Endothelial cell of umbilical vein (primary cell): ENCODE results near the gene AKNAD1. TPM values are rescaled to one million over a fixed set of nuclear protein-coding genes. Genes with fewer than 3 reads are reported as not detected.

Experiments
- BruUV-seq: library from RNA; stranded (reverse); fragments of 400-500 nt; replicated peaks from 2 replicates; lab custom pipeline; 2021; lab: Mats Ljungman, UMichigan
- CTCF ChIA-PET: fragments of 300-600, 350-600 bp; sonication (Branson Sonifier 250); formaldehyde crosslinking; loops from one replicate; lab custom pipeline; 2021; ENCODE audit warnings: antibody characterized with exemption, inconsistent platforms; lab: Charles Lee
- POLR2A ChIA-PET: fragments of 300-600, 350-600 bp; sonication (Branson Sonifier 250); formaldehyde crosslinking; loops from one replicate; lab custom pipeline; 2021; ENCODE audit warnings: antibody characterized with exemption, inconsistent platforms; lab: Charles Lee
- DNase-seq: peaks from one replicate; pipeline ENCODE4 v3.0.0-alpha.2; 2011; ENCODE audit warnings: low read depth, low spot score
- FAIRE-seq: peaks from 2 replicates; lab custom pipeline; 2011; peaks lifted over from hg19 to GRCh38; lab: Jason Lieb, UNC
- H2AFZ ChIP-seq: 2 replicates; pipeline ENCODE4 v1.6.0; 2012; ENCODE audit warnings: low read depth, low read length, control low read depth, inconsistent platforms
- H3K27ac ChIP-seq: 2 replicates; pipeline ENCODE4 v1.5.1; 2011; ENCODE audit warnings: low read depth, mild to moderate bottlenecking, control low read depth, low read length, moderate library complexity; ENCODE audit not compliant: insufficient read depth
- H3K27me3 ChIP-seq, 2 experiments: 2 replicates each; pipeline versions ENCODE4 v1.6.0 to v1.6.1; 2011; ENCODE audit warnings: low read length in 2 of 2, mixed read lengths in 1 of 2; ENCODE audit not compliant: control insufficient read depth in 2 of 2, insufficient read depth in 2 of 2
- H3K36me3 ChIP-seq, 2 experiments: 2 replicates in 1 of 2; 3 replicates in 1 of 2; pipeline ENCODE4 v1.5.1; 2011; ENCODE audit warnings: low read length in 2 of 2, mild to moderate bottlenecking in 1 of 2, moderate library complexity in 1 of 2; ENCODE audit not compliant: control insufficient read depth in 2 of 2, insufficient read depth in 2 of 2; ENCODE audit errors: extremely low read depth in 1 of 2
- H3K4me1 ChIP-seq: 3 replicates; pipeline ENCODE4 v1.5.1; 2011; ENCODE audit warnings: mild to moderate bottlenecking, low read length; ENCODE audit not compliant: control insufficient read depth, insufficient read depth; ENCODE audit errors: extremely low read depth
- H3K4me2 ChIP-seq: 2 replicates; pipeline ENCODE4 v1.6.1; 2011; ENCODE audit warnings: low read length, control low read depth, mixed read lengths; ENCODE audit not compliant: insufficient read depth
- H3K4me3 ChIP-seq, 3 experiments: fragments of 200-600 bp in 1 of 3; sonication (generic), shearing (Covaris generic) in 1 of 3; replicated peaks in 1 of 3; 2 replicates each; pipeline ENCODE4 v1.5.1; 2011 to 2016; ENCODE audit warnings: control low read depth in 3 of 3, low read length in 3 of 3, mild to moderate bottlenecking in 2 of 3, inconsistent platforms in 1 of 3, low read depth in 1 of 3, moderate library complexity in 1 of 3; ENCODE audit not compliant: insufficient read depth in 1 of 3
- H3K79me2 ChIP-seq: 2 replicates; pipeline ENCODE4 v1.6.0; 2012; ENCODE audit warnings: low read length, inconsistent platforms; ENCODE audit not compliant: control insufficient read depth, insufficient read depth
- H3K9ac ChIP-seq: replicated peaks from 2 replicates; pipeline ENCODE3; 2011; ENCODE audit warnings: low read length, control low read depth; ENCODE audit not compliant: insufficient read depth; ENCODE audit errors: extremely low read depth
- H3K9me1 ChIP-seq: replicated peaks from 3 replicates; pipeline ENCODE4 v1.6.0; 2011; ENCODE audit warnings: mild to moderate bottlenecking, low read length; ENCODE audit not compliant: control insufficient read depth, insufficient read depth; ENCODE audit errors: extremely low read depth
- H3K9me3 ChIP-seq: replicated peaks from 2 replicates; pipeline ENCODE4 v1.5.1; 2012; ENCODE audit warnings: low read length, inconsistent platforms; ENCODE audit not compliant: control insufficient read depth, insufficient read depth
- H4K20me1 ChIP-seq: replicated peaks from 2 replicates; pipeline ENCODE3; 2011; ENCODE audit warnings: mild to moderate bottlenecking, low read length; ENCODE audit not compliant: control insufficient read depth, insufficient read depth; ENCODE audit errors: extremely low read depth
- CTCF ChIP-seq, 2 donors: IDR thresholded peaks; 1 replicate in 1 of 2; 2 replicates in 1 of 2; pipeline ENCODE4 v1.5.1; 2011; ENCODE audit warnings: low read length in 2 of 2, mild to moderate bottlenecking in 2 of 2, moderate library complexity in 2 of 2, control low read depth in 1 of 2, inconsistent platforms in 1 of 2, low read depth in 1 of 2; ENCODE audit not compliant: insufficient read depth in 1 of 2; ENCODE audit errors: extremely low read depth in 1 of 2
- EZH2 ChIP-seq: IDR thresholded peaks from 2 replicates; pipeline ENCODE4 v1.6.1; 2012; ENCODE audit warnings: borderline replicate concordance, low read depth, mild to moderate bottlenecking, moderate library complexity, low read length, inconsistent platforms; ENCODE audit not compliant: severe bottlenecking
- FOS ChIP-seq: IDR thresholded peaks from 2 replicates; pipeline ENCODE4 v1.6.1; 2011; ENCODE audit warnings: mild to moderate bottlenecking, low read length, moderate library complexity, borderline replicate concordance; ENCODE audit not compliant: insufficient read depth
- GATA2 ChIP-seq: IDR thresholded peaks from 2 replicates; pipeline ENCODE4 v1.7.0; 2011; ENCODE audit warnings: low read depth, mild to moderate bottlenecking, moderate library complexity, mixed read lengths, low read length; ENCODE audit not compliant: insufficient read length, insufficient read depth
- JUN ChIP-seq: IDR thresholded peaks from 2 replicates; pipeline ENCODE4 v1.6.1; 2011; ENCODE audit warnings: borderline replicate concordance, low read depth; ENCODE audit not compliant: insufficient read length, insufficient read depth
- MAX ChIP-seq: IDR thresholded peaks from 2 replicates; pipeline ENCODE4 v1.6.1; 2011; ENCODE audit not compliant: insufficient read depth, insufficient read length
- MYC ChIP-seq: IDR thresholded peaks from one replicate; pipeline ENCODE4 v1.6.1; 2011; ENCODE audit warnings: mild to moderate bottlenecking, low read depth, low read length
- POLR2A ChIP-seq: IDR thresholded peaks from 2 replicates; pipeline ENCODE4 v1.6.1; 2012; ENCODE audit warnings: low read depth, mild to moderate bottlenecking, control low read depth, low read length
- POLR2AphosphoS5 ChIP-seq: IDR thresholded peaks from 2 replicates; pipeline ENCODE4 v1.6.1; 2012; ENCODE audit warnings: low read depth, mild to moderate bottlenecking, control low read depth, low read length, moderate library complexity; ENCODE audit not compliant: insufficient read depth
- dilution Hi-C: fragments of 300-500 bp; cut with MboI; formaldehyde crosslinking; loops from one replicate; pipeline ENCODE4 v1.15.0; 2019; ENCODE audit warnings: low sequenced_read_pairs; ENCODE audit not compliant: extremely low pct_ligation_motif_present
- intact Hi-C: fragments of 100-400 bp; cut with micrococcal nuclease; formaldehyde crosslinking; loops from one replicate; pipeline ENCODE4 v1.10.0; 2022
- polyA plus RNA-seq, 4 experiments: library from polyadenylated mRNA; depleted of rRNA in 3 of 4; stranded (reverse) in 3 of 4; unstranded in 1 of 4; fragments of >200 nt; gene quantifications; 2 replicates each; pipeline versions ENCODE4 v1.2.1 to v1.2.3, GENCODE V29; 2011 to 2012; ENCODE audit warnings: missing spikeins in 1 of 4
- total RNA-seq: library from RNA; stranded (reverse); gene quantifications from 2 replicates; pipeline ENCODE4 v1.2.3, GENCODE V29; 2021

Gene AKNAD1
- total and polyA plus RNA-seq, 2 donors (not counting 3 experiments of a cell fraction or from before 2014, with no cell fraction given): not detected

GRCh38 chr1:108871050-108871724 lies 14.3 kb upstream of the AKNAD1 start:
- Histone ChIP-seq H3K27ac (no peak overlapping the region), H3K9ac (no peak overlapping the region), H3K9me1 (no peaks in the 10 kb centered on the region), H3K36me3 (no peaks in the 10 kb centered on the region), H3K79me2 (no peaks in the 10 kb centered on the region), H4K20me1 (no peaks in the 10 kb centered on the region), H3K4me1 (no peaks in the 10 kb centered on the region), H3K4me3 (no peak overlapping the region), H3K4me2 (no peak overlapping the region), H2AFZ (no peak overlapping the region), H3K27me3 (peaks cover 8 to 11% of the 10 kb centered on the region in 2 experiments), H3K9me3 (no peaks in the 10 kb centered on the region)
- POLR2A ChIA-PET: no interaction called here
- TF ChIP-seq MAX: no peak
- TF ChIP-seq MYC: no peak
- TF ChIP-seq JUN: no peak
- no peak for TF ChIP-seq FOS
- TF ChIP-seq CTCF (IDR thresholded peaks at IDR 0.05; ENCODE audit: extremely low read depth in 1 of 2, insufficient read depth in 1 of 2, low read depth in 1 of 2, low read length in 2 of 2): no peak
- TF ChIP-seq GATA2: no peak
- no peak for TF ChIP-seq POLR2AphosphoS5
- no peak for TF ChIP-seq POLR2A
- no peak for TF ChIP-seq EZH2
- no peak for DNase-seq
- dilution Hi-C loops: no loop called here
- intact Hi-C loops: no loop called here
- no peak for FAIRE-seq
- CTCF ChIA-PET: interaction anchor here (1.1 to 2.0 kb wide), 4 partner anchors 10 to 26 kb away, joined by 3 to 6 read pairs (median 4); no protein-coding TSS in a partner anchor
- no TSS peak for BruUV-seq
